Neural progenitor cell (in vitro differentiated cells): Measurements from ENCODE around the gene TMEM106B. TPM values are rescaled to one million over a fixed set of nuclear protein-coding genes. Genes with fewer than 3 reads are reported as not detected.
"Not testable (repeated sequence)": the region's sequence is repeated elsewhere in the genome, so short reads cannot be mapped to it uniquely, and the experiment has no call there.

Experiments
- DNase-seq: peaks from one replicate; pipeline ENCODE4 v3.0.0-alpha.2; 2016; ENCODE audit warnings: low spot score
- H2AFZ ChIP-seq: fragments of 200-600 bp; sonication (generic); replicated peaks from 2 replicates; pipeline ENCODE4 v1.6.1; 2016; ENCODE audit warnings: antibody characterized with exemption
- H3F3A ChIP-seq: fragments of 200-600 bp; sonication (generic); 2 replicates; pipeline ENCODE4 v1.6.1; 2016; ENCODE audit warnings: antibody characterized with exemption, low read depth
- H3K27ac ChIP-seq: fragments of 200-600 bp; sonication (generic); 2 replicates; pipeline ENCODE4 v1.5.1; 2016; ENCODE audit warnings: mild to moderate bottlenecking
- H3K27me3 ChIP-seq: fragments of 200-600 bp; sonication (generic); 2 replicates; pipeline ENCODE4 v1.6.1; 2016; ENCODE audit warnings: mild to moderate bottlenecking, moderate library complexity
- H3K36me3 ChIP-seq: fragments of 200-600 bp; sonication (generic); 2 replicates; pipeline ENCODE4 v1.5.1; 2016
- H3K4me1 ChIP-seq: fragments of 200-600 bp; sonication (generic); 2 replicates; pipeline ENCODE4 v1.6.1; 2016; ENCODE audit warnings: mixed run types
- H3K4me2 ChIP-seq: fragments of 200-600 bp; sonication (generic); 2 replicates; pipeline ENCODE4 v1.6.1; 2016
- H3K4me3 ChIP-seq: fragments of 200-600 bp; sonication (generic); 2 replicates; pipeline ENCODE4 v1.5.1; 2016
- H3K79me2 ChIP-seq: fragments of 200-600 bp; sonication (generic); 2 replicates; pipeline ENCODE4 v1.6.1; 2016; ENCODE audit warnings: low read depth
- H3K9ac ChIP-seq: fragments of 200-600 bp; sonication (generic); 2 replicates; pipeline ENCODE4 v1.6.1; 2016
- H3K9me3 ChIP-seq: fragments of 200-600 bp; sonication (generic); 2 replicates; pipeline ENCODE4 v1.5.1; 2016; ENCODE audit warnings: low read depth
- H4K20me1 ChIP-seq: fragments of 200-600 bp; sonication (generic); 2 replicates; pipeline ENCODE4 v1.6.1; 2016; ENCODE audit warnings: low read depth
- H3K27ac Mint-ChIP-seq: 3 replicates; pipeline ENCODE4 v1.8.0; 2021; ENCODE audit warnings: mixed read lengths
- H3K27me3 Mint-ChIP-seq: 2 replicates; pipeline ENCODE4 v1.8.0; 2022; ENCODE audit warnings: low read depth, mild to moderate bottlenecking, inconsistent platforms, moderate library complexity, mixed read lengths; ENCODE audit not compliant: insufficient read depth
- H3K36me3 Mint-ChIP-seq: 3 replicates; pipeline ENCODE4 v1.8.0; 2021; ENCODE audit warnings: mixed read lengths
- H3K4me1 Mint-ChIP-seq: 3 replicates; pipeline ENCODE4 v1.8.0; 2021; ENCODE audit warnings: mixed read lengths
- H3K4me3 Mint-ChIP-seq: 3 replicates; pipeline ENCODE4 v1.8.0; 2021; ENCODE audit warnings: mild to moderate bottlenecking, moderate library complexity, mixed read lengths
- H3K9me3 Mint-ChIP-seq: 3 replicates; pipeline ENCODE4 v1.8.0; 2020; ENCODE audit warnings: mixed read lengths
- EZH2 ChIP-seq: fragments of 200-600 bp; sonication (generic); IDR thresholded peaks from 2 replicates; pipeline ENCODE4 v1.6.1; 2017; ENCODE audit warnings: antibody characterized with exemption, mild to moderate bottlenecking, moderate library complexity
- EZH2phosphoT487 ChIP-seq: fragments of 200-600 bp; sonication (generic); IDR thresholded peaks from 2 replicates; pipeline ENCODE4 v1.6.1; 2017; ENCODE audit warnings: antibody characterized with exemption
- total RNA-seq: library from RNA; depleted of rRNA; stranded (reverse); fragments of >200 nt; gene quantifications from 2 replicates; pipeline ENCODE4 v1.2.3, GENCODE V29; 2015; ENCODE audit warnings: low replicate concordance
- TF ChIP-seq, protein P1 (sequence below): fragments of 200-600 bp; sonication (generic); IDR thresholded peaks from 2 replicates; pipeline ENCODE4 v1.5.1; 2017; ENCODE audit warnings: antibody characterized with exemption, mild to moderate bottlenecking

TMEM106B gene
- total RNA-seq = 57.4 and 96.5 TPM in 2 replicates

DNA sequence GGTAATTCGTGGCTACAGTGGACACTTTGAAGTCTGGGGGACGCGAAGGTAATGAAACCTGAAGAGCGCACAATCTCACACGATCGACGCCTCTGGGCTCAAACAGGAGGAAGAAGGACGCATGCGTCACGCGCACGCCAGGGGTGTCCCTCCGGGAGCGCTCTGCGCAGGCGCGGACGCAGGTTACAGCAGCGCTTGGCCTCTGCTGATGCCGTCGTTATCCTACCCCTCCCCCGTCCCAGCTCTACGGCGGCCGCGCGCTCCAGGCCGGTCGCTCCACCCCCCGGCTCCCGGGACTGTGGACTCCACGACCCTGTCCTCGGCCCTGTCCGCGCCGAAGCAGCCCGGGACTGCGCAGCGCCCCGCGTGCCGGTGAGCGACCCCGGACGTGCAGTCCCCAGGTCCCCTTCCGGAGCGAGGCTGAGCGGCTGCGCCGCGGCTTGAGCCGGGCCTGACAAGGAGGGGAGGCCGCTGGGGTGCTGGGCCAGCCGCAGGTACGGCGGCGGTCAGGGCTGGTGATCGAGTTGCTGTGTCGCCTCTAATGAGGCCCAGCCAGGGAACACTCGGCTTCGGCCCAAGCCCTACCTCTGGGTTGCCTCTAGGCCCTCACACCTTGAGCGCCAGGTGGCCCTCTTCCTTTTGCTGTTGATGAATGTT is at the start of gene TMEM106B:
TMEM106B (plus strand) TSS at position 241 of the 657 bp plus-strand sequence. CDS start 3,517 bp downstream, outside the sequence.
- Histone ChIP-seq H3K4me1 (peaks cover 11% of the 10 kb centered on the region), H3K9ac (peak within 1 kb of the TSS; percentile 92), H3K36me3 (no peaks in the 10 kb centered on the region), H3F3A (peaks cover 10% of the 10 kb centered on the region), H3K4me2 (peak within 1 kb of the TSS; percentile 84), H3K79me2 (peaks cover 45% of the 10 kb centered on the region), H3K27me3 (peaks cover 10% of the 10 kb centered on the region), H3K4me3 (peak within 1 kb of the TSS; percentile 69), H2AFZ (peak within 1 kb of the TSS; percentile 93), H3K9me3 (no peaks in the 10 kb centered on the region), H3K27ac (peak within 1 kb of the TSS; percentile 95), H4K20me1 (peaks cover 3% of the 10 kb centered on the region)
- Mint-ChIP-seq H3K27ac (peak within 1 kb of the TSS; percentile 97), H3K36me3 (peaks cover 6% of the 10 kb centered on the region), H3K9me3 (peaks cover 2% of the 10 kb centered on the region), H3K4me1 (peaks cover 17% of the 10 kb centered on the region), H3K4me3 (peak within 1 kb of the TSS; percentile 98), H3K27me3 (no peaks in the 10 kb centered on the region)
- TF ChIP-seq EZH2phosphoT487 = no peak
- TF ChIP-seq, protein P1, sequence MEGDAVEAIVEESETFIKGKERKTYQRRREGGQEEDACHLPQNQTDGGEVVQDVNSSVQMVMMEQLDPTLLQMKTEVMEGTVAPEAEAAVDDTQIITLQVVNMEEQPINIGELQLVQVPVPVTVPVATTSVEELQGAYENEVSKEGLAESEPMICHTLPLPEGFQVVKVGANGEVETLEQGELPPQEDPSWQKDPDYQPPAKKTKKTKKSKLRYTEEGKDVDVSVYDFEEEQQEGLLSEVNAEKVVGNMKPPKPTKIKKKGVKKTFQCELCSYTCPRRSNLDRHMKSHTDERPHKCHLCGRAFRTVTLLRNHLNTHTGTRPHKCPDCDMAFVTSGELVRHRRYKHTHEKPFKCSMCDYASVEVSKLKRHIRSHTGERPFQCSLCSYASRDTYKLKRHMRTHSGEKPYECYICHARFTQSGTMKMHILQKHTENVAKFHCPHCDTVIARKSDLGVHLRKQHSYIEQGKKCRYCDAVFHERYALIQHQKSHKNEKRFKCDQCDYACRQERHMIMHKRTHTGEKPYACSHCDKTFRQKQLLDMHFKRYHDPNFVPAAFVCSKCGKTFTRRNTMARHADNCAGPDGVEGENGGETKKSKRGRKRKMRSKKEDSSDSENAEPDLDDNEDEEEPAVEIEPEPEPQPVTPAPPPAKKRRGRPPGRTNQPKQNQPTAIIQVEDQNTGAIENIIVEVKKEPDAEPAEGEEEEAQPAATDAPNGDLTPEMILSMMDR = peak; percentile 11
- TF ChIP-seq EZH2 = peak; percentile 40
- peak; percentile 98 for DNase-seq

DNA sequence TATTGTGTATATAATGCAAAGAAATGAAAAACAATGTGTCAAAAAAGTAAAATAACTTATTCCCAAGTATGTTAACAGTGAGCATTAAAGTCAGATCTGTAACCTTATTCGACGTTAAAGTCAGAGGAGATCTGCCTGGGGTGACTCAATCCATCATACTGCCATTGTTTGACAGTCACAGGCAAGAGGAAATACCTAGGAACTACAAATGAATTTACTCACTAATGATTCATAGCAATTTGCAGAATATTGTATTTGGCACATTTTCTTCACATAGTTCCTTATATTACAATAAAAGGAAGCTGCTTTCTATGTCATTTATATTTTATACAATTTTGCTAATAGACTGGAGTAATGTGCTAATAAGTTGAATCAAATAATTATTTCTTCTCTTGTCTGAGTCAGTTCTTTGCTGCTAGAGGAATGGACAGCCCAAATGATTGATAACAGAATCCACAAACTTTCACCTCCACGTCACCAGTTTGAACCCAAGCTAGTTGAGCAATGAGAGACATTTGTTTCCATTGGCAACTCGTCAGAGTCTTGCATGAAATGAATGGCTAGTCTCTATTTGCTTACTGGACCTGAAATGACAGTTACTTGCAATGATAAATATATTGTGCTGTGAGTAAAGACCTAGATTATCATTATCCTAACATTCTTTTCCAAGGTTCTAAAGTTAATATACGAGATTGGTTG is 48.5 kb upstream of the TMEM106B start:
- H3K9me3 ChIP-seq = no peaks in the 10 kb centered on the region
- peaks cover 6% of the 10 kb centered on the region for H3K27me3 Mint-ChIP-seq
- no peak overlapping the region for H2AFZ ChIP-seq
- no peak overlapping the region for H3K4me2 ChIP-seq
- no peaks in the 10 kb centered on the region for H3K4me1 Mint-ChIP-seq
- H3K36me3 Mint-ChIP-seq = no peaks in the 10 kb centered on the region
- H3K4me3 Mint-ChIP-seq = no peak overlapping the region
- DNase-seq = no peak
- H3K4me1 ChIP-seq = no peaks in the 10 kb centered on the region
- no peaks in the 10 kb centered on the region for H3K27me3 ChIP-seq
- no peaks in the 10 kb centered on the region for H3K36me3 ChIP-seq
- no peak overlapping the region for H3K27ac Mint-ChIP-seq
- H3F3A ChIP-seq = no peaks in the 10 kb centered on the region
- no peaks in the 10 kb centered on the region for H3K79me2 ChIP-seq
- H3K4me3 ChIP-seq = no peak overlapping the region
- H4K20me1 ChIP-seq = no peaks in the 10 kb centered on the region
- TF ChIP-seq, protein P1 = no peak
- TF ChIP-seq EZH2 (no peak), EZH2phosphoT487 (no peak)
- H3K27ac ChIP-seq = no peak overlapping the region
- peaks cover 20% of the 10 kb centered on the region for H3K9me3 Mint-ChIP-seq
- no peak overlapping the region for H3K9ac ChIP-seq

DNA sequence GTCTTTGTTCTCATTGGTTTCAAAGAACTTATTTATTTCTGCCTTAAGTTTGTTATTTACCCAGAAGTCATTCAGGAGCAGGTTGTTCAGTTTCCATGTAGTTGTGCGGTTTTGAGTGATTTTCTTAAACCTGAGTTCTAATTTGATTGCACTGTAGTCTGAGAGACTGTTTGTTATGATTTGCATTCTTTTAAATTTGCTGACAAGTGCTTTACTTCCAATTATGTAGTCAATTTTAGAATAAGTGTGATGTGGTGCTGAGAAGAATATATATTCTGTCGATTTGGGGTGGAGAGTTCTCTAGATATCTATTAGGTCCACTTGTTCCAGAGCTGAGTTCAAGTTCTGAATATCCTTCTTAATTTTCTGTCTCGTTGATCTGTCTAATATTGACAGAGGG is 43.0 kb upstream of the TMEM106B start:
- not testable (repeated sequence) for H2AFZ ChIP-seq, H3K27me3 Mint-ChIP-seq

DNA sequence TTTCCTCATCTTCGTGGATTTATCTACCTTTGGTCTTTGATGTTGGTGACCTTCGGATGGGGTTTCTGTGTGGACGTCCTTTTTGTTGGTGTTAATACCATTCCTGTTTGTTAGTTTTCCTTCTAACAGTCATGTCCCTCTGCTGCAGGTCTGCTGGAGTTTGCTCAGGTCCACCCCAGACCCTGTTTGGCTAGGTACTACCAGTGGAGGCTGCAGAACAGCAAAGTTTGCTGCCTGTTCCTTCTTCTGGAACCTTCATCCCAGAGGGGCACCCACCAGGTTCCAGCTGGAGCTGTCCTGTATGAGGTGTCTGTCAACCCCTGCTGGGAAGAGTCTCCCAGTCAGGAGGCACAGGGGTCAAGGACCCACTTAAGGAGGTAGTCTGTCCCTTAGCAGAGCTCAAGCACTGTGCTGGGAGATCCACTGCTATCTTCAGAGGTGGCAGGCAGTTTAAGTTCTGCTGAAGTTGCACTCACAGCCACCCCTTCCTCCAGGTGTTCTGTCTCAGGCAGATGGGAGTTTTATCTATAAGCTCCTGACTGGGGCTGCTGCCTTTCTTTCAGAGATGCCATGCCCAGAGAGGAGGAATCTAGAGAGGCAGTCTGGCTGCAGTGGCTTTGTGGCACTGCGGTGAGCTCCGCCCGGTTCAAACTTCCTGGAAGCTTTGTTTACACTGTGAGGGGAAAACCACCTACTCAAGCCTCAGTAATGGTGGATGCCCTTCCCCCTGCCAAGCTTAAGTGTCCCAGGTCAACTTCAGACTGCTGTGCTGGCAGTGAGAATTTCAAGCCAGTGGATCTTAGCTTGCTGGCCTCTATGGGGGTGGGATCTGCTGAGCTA is 40.9 kb upstream of the TMEM106B start:
- H3K27ac Mint-ChIP-seq, H3K4me1 ChIP-seq, H3K36me3 ChIP-seq, H3K4me2 ChIP-seq, H3K9me3 ChIP-seq, H3K27ac ChIP-seq, H3K36me3 Mint-ChIP-seq, H2AFZ ChIP-seq, H3K4me3 ChIP-seq, H3K9ac ChIP-seq, DNase-seq, H3K27me3 ChIP-seq, H4K20me1 ChIP-seq, H3K27me3 Mint-ChIP-seq, H3K4me1 Mint-ChIP-seq, H3K4me3 Mint-ChIP-seq, H3F3A ChIP-seq, H3K79me2 ChIP-seq: not testable (repeated sequence)
- H3K9me3 Mint-ChIP-seq = peaks cover 29% of the 10 kb centered on the region

More for the DNA sequence above, 43.0 kb upstream of the TMEM106B start:
- H3K4me3 ChIP-seq, H3K9me3 ChIP-seq, H4K20me1 ChIP-seq, H3K4me2 ChIP-seq, DNase-seq, H3F3A ChIP-seq, H3K27ac ChIP-seq, H3K4me3 Mint-ChIP-seq, H3K36me3 ChIP-seq, H3K36me3 Mint-ChIP-seq, H3K27ac Mint-ChIP-seq, H3K4me1 Mint-ChIP-seq, H3K27me3 ChIP-seq, H3K79me2 ChIP-seq, H3K4me1 ChIP-seq, H3K9ac ChIP-seq: not testable (repeated sequence)
- H3K9me3 Mint-ChIP-seq = peaks cover 29% of the 10 kb centered on the region
